ENCODE data around the gene USP49.

DNA sequence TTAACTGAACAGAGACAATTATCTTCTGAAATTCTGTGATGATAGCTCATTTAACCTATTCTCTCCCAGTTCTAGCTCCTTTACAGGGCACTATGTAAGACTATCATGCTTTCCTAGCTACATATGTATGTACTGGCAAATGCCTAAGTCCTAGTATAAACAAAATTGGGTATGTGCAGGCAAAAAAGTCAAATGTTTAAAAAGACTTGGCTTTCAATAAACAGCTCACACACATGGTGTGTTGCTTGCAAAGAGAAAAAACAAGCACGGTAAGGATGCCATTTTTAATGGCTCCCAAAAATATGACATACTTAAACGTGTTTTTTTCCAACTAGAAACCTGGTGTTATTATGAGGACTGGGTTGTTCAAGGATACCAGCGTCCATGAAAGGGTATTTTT is 62.9 kb downstream of the USP49 start:
- TF ChIP-seq, protein P1, sequence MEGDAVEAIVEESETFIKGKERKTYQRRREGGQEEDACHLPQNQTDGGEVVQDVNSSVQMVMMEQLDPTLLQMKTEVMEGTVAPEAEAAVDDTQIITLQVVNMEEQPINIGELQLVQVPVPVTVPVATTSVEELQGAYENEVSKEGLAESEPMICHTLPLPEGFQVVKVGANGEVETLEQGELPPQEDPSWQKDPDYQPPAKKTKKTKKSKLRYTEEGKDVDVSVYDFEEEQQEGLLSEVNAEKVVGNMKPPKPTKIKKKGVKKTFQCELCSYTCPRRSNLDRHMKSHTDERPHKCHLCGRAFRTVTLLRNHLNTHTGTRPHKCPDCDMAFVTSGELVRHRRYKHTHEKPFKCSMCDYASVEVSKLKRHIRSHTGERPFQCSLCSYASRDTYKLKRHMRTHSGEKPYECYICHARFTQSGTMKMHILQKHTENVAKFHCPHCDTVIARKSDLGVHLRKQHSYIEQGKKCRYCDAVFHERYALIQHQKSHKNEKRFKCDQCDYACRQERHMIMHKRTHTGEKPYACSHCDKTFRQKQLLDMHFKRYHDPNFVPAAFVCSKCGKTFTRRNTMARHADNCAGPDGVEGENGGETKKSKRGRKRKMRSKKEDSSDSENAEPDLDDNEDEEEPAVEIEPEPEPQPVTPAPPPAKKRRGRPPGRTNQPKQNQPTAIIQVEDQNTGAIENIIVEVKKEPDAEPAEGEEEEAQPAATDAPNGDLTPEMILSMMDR (IDR thresholded peaks at IDR 0.05): no peak
- TF ChIP-seq POLR2AphosphoS5 (IDR thresholded peaks at IDR 0.05) (no peak), POLR2A (IDR thresholded peaks at IDR 0.05) (no peak)
